Fibroblast of mammary gland (primary cell): Measurements from ENCODE around the gene GCSAM.
A peak's percentile ranks its signal among the peaks of the same experiment; 100 is the strongest.

ENCODE experiments used
- DNase-seq: peaks from one replicate; pipeline ENCODE4 v3.0.0-alpha.2; 2010; ENCODE audit warnings: low read depth
- H3K4me3 ChIP-seq: 2 replicates; pipeline ENCODE4 v1.5.1; 2011; ENCODE audit warnings: low read depth, mild to moderate bottlenecking, low read length, moderate library complexity; ENCODE audit not compliant: control insufficient read depth
- TF ChIP-seq, protein P1 (sequence below): conservative IDR thresholded peaks from 2 replicates; pipeline ENCODE4 v1.5.1; 2011; ENCODE audit warnings: low read depth, low read length, inconsistent platforms; ENCODE audit not compliant: control insufficient read depth, insufficient read depth

The GCSAM gene

DNA sequence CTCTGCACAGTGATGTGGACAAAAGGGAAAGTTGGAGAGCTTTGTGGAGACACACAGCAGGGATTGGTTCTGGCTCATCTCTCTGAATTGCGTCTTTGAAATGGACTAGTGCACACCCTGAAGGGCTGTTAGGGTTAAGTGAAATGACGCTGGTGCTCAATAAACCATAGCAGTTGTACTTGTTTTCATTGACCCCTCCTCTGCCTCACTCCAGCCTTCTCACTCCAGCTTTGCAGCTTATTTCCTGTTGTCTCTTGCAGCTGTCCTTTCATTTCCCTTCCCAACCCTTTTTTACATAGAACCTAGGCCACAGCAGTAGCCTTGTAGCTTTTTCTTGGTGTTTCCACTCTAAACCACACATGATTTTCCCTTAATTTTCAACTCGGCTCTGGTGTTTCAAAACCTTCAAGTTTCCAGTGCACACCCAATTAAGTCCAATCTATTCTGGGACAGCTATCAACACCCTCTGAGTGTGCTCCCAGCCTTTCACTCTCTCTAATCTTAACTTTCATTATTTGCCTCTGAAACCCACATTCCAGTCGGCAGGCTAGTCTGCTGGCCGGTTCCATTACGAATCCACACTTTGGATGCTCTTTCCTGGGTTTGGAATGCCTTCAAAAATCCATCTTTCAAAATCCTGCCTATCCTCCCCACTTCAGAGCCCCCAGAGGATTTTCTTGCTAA, 40.4 kb downstream of the GCSAM start:
- H3K4me3 ChIP-seq, result no peak overlapping the region
- TF ChIP-seq, protein P1, sequence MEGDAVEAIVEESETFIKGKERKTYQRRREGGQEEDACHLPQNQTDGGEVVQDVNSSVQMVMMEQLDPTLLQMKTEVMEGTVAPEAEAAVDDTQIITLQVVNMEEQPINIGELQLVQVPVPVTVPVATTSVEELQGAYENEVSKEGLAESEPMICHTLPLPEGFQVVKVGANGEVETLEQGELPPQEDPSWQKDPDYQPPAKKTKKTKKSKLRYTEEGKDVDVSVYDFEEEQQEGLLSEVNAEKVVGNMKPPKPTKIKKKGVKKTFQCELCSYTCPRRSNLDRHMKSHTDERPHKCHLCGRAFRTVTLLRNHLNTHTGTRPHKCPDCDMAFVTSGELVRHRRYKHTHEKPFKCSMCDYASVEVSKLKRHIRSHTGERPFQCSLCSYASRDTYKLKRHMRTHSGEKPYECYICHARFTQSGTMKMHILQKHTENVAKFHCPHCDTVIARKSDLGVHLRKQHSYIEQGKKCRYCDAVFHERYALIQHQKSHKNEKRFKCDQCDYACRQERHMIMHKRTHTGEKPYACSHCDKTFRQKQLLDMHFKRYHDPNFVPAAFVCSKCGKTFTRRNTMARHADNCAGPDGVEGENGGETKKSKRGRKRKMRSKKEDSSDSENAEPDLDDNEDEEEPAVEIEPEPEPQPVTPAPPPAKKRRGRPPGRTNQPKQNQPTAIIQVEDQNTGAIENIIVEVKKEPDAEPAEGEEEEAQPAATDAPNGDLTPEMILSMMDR, result no peak
- DNase-seq, result no peak

DNA sequence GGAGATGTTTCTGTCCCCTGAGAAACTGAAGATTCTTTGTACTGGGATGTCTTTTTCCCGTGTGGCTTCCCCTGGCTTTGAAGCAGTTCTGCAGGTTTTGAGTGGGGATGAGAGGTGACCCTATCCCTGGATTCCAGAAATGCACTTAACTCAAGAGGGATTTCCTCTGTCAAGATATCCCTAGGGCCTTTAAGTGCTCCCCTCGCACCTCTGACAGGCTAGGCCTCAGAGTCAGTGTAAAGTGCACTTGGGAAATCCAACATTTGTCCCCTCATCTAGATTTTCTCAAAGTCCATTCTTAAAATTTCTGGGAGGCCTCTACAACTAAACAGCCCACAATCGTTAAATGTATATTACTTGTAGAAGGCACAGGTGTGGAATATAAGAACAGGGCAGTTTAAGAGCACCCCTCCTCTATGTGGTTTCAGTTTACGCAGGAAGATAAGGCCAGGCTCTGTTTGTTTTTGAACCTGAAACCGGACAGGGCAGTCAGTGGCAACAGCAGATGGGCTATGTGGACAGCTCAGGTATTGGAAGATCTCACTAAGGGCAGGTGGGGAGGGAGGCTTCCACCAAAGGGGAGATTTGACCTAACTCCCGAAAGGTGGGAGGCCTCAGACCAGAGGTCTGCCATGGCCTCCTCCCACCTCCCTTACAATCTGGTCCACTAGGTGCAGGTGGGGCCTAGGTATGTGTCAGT, 42.0 kb downstream of the GCSAM start:
- TF ChIP-seq, protein P1, result no peak
- no peak overlapping the region for H3K4me3 ChIP-seq
- no peak for DNase-seq

DNA sequence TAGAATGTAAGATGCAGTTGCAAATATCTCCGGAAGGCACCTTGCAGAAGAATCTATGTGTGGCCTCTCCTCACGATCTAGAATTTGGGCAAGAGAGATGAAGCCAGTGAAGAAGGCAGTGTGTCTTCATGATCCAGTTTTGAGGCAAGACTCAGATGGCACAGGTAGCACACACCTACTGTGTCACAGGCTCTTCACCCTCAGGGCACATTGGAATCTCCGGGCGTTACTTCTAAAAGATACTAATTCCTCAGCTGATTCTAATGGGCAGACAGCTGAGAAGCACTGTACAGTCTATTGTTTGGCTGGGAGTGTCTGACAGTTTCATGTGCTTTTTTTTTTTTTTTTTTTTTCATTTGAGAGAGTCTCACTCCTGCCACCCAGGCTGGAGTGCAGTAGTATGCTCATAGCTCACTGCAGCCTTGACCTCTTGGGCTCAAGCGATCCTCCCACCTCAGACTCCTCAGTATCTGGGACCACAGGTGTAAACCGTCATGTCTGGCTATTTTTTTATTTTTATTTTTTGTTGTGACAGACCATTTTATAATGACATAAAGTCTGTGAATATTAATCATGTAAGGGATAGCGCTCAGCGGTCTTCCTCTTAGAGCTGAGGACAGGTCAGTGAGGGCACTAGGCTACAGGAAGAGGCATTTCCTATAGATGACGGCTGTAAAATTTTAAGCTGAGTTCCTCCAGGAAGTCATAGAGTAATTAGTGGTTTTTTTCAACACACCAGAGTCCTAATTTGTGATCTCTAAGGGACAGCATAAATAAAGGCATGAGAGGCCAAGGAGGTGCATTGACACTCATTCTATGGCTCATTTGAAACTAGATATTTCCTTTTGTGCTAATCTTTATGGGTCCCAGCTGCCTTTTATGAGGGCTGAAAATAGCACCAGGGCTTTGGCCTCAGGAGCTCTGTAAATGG, 42.8 kb downstream of the GCSAM start:
- TF ChIP-seq, protein P1, result no peak
- DNase-seq, result no peak

DNA sequence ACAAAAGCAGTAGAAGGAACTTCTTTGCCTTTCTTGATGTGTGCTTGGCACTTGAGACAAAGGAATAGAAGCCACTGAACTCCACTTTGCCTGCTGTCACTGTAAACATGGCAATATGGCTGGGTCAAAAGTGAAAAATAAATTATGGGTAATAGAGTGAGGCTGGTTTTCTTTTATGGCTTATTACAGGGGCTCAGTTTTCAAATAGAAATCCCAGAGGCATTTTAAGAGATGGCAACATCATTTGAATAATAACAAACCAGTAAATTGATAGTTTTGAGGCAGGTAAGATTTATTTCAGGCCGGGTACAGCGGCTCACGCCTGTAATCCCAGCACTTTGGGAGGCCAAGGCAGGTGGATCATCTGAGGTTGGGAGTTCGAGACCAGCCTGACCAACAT, 44.1 kb downstream of the GCSAM start:
- H3K4me3 ChIP-seq, result no peak overlapping the region
- DNase-seq, result no peak
- TF ChIP-seq, protein P1, result no peak

More for the DNA sequence above, 42.8 kb downstream of the GCSAM start:
- H3K4me3 ChIP-seq, result no peak overlapping the region

DNA sequence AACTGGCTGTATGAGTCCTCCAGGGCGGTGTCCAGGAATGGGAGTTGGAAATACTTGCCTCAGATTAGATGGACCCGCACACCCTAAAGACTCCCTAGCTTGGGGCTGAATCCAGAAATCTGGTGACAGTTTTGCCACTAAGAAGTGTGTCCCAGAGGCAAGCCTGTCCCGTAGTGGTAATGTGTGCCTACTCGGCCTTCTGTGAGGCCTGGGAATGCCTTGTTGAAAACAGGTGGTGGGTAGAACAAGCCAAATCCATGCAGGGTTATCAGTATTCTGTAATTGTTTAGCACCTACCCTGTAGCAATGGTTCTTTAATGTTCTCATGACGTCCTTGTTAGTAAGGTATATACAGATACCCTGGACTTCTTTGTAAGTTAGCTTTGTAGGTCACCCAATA, 45.3 kb downstream of the GCSAM start:
- no peak overlapping the region for H3K4me3 ChIP-seq
- TF ChIP-seq, protein P1, result no peak
- DNase-seq, result no peak

DNA sequence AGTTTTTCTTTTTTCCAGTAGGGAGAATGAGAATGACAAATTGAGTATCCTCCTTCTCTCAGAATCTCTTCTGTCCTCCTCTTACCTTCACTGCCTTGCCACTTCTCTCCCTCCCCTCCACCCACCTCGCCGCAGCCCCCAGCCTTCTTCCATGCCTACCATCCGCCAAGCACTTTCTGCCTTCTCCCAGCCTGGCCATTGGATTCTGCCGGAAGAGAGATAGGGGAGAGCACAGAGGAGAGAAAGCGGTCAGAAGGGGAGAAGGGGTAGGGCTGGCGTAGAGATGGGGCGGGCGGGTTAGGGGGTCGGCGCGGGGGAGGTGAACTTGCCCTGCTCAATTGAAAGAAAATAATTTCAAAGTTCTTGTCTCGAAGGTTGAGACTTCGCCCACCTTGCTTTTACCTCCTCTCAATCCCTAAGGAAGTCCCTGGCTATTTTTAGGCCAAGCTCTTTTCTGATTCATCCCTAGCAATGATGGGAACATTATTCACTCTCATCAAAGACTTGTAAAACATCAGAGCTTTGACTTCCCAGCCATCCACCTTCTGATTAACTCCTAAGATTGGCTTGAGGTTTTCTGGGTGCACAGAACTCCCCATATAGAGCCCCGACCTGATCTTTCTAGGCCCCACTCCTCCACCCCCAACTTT, 46.0 kb downstream of the GCSAM start:
- DNase-seq, result peak; percentile 50
- peak overlapping the region; percentile 57 for H3K4me3 ChIP-seq
- TF ChIP-seq, protein P1, result no peak
